HG02763 (cell line): ENCODE measurements around the gene CHST11.

ENCODE experiments used
- ATAC-seq: cut with Tn5 transposase; IDR thresholded peaks from one replicate; pipeline ENCODE4 v1.9.1; 2021; ENCODE audit warnings: mild to moderate bottlenecking, moderate library complexity; ENCODE audit not compliant: unreplicated experiment

The CHST11 gene

DNA sequence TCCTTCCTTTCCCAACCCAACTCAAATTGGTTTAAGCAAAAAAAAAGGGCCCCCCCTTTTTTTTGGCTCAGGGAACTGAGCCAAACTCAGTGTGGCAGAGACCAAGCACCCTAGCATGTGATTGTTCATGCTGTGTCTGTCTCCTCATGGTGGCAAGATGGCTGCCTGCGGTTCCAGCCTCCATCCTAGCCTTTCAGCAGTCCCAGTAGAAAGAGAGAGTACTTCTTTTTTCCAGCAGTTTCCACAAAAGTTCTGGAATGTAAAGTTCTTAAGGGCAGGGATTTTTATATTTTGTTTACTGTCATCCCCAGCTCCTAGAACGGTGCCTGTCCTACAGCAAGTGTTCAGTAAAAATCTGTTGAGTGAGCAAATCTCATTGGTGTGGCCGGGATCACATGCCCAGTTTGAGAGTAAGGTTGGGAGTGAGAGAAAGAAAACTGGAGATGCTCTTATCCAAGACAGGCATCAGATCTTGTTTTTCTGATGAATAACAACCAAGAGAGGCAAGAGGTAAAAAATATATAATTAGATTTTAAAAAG lies 22.4 kb downstream of the CHST11 start:
- ATAC-seq = no peak

DNA sequence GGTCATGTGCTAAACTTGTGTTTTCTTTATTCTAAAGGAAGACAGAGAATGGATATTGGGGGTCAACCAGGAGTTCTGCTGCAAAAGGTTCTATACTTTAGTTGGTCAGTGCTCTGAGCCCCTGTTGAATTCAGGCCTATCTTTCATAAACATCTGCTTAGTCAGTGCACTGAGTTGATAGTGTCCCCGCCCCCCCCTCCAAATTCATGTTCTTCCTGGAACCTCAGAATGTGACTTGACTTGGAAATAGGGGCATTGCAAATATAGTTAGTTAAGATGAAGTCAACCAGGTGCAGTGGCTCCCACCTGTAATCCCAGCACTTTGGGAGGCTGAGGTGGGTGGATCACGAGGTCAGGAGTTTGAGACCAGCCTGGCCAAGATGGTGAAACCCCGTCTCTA lies 23.3 kb downstream of the CHST11 start:
- no peak for ATAC-seq

DNA sequence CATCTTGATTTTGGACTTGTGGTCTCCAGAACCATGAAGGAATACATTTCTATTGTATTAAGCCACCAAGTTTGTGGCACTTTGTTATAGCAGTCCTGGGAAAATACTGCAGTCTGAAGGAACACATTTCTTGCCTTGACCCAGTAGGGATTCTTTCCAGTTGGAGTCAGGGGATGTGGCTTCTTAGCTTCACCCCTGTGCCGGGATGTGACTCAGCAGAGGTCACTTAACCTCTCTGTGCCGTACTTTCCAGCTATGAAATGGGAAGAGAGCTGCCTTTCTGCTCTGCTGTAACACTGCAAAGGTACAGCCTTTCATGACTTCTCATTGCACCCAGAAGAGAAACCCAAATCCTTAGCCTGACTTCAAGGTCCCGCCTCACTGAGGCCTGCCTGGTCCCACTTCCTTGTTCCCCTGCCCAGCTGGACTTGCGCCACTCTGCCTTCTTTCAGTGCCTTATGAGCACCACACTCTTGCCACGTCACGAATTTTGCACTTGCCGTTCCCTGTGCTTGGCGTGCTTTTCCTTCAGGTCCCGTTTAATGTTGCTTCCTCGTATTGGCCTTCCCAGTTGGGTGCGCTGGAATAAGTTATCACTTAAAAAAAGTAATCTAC lies 24.2 kb downstream of the CHST11 start:
- ATAC-seq = no peak

DNA sequence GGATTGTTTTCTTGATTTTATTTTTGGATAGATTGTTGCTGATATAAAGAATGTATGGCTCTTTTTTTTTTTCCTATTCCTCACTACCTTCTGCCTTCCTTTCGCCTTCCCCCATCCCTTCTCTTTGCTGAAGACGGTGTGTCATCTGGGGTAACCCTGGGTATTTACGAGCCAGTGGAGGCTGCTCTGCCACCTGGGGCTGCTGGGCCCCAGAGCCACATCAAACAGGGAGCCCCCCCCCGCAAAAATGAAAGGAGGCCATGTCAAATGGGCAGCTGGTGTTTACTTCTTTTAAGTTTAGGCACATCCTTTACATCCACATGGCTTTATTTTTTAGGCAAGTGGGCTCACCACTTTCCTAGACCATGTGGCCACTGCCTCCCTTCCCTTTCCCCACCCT lies 25.4 kb downstream of the CHST11 start:
- no peak for ATAC-seq

DNA sequence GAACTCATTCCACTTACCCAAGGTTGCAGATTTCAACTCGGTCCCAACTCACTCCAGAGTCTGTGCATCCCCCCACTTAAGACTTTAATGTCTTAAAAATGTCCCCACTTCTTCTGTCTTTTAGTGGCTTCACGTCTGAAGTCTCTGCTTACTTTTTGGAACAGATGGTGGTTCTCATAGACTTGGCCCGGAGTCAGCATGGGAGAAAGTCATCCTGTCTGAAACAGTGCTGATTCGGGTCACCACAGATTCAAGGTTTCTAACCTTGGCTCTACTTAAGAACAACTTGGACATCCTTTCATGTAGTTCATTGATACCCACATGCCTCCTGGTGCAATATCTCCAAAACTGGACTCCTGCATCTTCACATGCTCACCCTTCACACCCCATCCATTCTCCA lies 26.0 kb downstream of the CHST11 start:
- ATAC-seq = no peak

DNA sequence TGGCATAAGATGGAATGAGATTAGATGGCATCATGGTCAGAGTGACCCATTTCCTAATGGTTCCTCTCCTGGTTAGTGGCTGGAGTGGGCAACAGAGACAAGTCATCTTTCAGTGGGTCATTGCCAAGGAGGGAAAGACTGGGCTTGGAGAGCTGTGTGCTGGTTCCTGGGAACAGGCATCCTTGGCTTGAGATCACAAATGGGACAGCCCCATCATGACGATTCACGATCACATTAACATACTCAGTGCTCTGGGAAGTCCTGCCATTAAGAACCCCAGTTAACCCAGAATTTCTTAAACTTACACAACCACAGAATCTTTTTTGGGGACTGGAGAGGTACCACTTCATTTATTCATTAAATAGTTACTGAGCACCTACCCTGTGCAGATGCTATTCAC lies 27.3 kb downstream of the CHST11 start:
- ATAC-seq = no peak

DNA sequence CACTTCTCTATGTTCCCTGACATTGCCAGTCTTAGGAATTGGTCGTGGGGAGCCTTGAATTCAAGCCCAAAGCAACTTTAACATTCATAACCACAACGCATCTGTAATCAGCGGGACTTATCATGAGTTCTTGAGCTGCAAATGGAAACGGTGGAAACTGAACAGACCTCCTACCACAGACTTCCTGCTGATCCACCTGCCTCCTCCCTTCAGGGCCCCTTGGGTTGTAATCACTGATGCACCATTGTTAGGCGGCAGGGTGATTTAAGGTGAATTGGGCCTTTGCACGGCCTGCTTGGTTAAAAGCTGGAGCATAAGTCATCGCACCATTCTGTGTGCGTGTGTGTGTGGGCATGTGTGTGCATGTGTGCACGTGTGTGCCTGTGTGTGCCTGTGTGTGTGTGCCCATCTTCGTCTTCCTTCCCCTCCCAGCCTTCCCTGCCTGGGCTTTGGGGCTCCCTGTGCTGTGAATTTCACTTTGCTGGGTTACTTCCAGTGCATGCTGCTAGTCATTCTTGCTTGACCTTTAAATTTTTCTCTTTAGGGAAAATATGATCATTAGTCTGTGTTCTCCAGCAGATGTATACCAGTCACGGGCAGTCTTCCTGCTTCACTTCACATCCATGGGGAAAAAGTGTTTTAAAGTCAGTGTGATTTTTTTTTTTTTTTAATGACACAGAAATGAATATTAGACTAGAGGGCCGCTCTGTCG lies 29.1 kb downstream of the CHST11 start:
- ATAC-seq = no peak

DNA sequence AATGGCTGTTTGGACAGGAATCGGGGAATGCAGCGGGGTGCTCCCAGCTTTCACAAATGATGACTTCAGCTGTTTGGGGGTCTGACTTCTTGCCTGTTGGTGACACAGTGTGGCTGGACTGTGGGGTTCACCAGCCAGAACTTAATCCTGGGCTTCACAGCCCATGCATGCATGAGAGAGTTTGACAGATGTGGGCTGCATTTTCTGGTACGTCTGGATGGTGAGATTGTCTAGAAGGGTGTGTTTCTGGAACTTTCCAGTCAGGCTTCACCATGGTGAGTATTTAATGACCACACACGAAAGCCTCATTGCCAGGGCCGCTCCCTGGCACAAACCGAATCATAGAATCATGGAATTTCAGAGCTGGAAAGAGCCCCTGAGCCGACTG lies 29.6 kb downstream of the CHST11 start:
- no peak for ATAC-seq

DNA sequence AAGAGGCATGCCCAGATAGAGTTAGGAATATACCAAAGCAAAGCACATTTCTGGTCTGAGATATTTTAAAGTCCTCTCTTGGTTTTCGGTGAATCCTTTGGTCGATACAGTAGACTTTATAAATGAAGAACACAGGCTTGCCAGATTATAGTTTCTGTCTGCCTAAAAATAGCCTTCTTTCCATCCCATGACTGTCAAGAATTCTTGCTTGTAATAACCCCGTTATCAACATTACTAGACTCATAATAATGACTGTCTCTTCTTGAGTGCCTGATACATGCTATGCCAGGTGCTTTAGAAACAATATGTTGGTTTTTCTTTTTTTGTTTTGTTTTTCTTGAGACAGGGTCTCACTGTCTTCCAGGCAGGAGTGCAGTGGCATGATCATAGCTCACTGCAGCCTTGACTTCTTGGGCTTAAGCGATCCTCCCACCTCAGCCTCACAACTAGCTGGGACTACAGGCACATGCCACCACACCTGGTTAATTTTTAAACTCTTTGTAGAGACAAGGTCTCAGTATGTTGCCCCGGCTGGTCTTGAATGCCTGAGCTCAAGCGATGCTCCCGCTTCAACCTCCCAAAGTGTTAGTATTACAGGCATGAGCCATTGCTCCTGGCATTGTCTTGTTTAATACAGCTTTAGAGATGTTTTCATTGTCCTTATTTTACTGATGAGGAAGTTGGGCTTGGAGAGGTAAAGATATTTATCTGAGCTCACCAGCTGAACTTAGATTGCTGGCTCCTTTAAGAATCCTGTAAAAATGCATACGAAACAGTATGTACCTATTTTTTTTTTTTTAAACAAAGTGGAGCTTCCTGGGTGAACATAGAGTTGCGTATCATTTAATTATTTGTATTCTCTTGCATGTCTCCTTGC lies 30.4 kb downstream of the CHST11 start:
- no peak for ATAC-seq

DNA sequence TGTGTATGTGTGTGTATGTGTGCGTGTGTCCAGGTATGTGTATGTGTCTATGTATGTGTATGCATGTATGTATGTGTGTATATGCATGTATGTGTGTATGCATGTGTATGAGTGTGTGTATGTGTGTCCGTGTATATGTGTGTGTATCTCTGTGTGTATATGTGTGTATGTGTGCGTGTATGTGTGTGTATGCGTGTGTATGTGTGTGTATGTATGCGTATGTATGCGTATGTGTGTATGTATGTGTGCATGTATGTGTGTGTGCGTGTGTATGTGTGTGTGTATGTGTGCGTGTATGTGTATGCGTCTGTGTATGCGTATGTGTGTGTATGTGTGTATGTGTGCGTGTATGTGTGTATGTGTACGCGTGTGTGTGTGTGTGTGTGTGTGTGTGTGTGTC lies 31.6 kb downstream of the CHST11 start:
- no peak for ATAC-seq

DNA sequence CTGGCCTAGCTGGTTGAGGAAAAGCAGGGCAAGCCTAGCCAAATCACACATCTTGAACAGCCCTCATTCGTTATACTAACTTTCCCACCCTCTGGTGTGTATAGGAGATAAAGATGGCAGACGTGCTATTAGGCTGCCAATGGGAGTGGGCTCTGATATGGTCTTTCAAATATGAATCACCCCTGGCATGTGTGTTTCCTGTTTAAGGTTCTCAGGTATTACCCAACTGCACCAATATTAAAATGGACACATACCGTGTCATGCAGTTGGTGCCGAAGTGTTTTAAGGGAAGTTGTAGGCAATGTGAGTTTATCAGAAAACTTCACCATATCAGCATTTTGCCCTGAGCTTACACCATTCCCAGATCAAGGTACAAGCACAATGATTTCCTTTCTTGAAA lies 33.4 kb downstream of the CHST11 start:
- ATAC-seq = no peak

DNA sequence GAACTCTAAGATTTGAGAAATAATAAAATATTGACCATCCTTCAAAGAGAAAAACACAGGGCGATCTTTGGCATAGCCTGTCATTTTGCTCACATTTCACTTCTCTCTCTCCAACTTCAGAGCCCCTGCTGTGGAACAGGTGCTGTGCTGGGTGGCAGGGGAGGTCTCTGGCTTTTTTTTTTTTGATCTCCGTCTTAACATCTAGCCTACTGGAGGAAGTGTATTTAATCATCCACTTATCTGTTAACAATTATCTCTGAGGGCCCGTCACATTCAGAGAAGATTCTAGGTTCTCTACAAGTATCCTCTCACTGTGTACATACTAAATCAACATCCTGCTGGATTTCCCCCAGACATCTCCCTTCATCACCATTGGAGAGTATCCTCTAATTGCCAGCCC lies 34.1 kb downstream of the CHST11 start:
- ATAC-seq = no peak

DNA sequence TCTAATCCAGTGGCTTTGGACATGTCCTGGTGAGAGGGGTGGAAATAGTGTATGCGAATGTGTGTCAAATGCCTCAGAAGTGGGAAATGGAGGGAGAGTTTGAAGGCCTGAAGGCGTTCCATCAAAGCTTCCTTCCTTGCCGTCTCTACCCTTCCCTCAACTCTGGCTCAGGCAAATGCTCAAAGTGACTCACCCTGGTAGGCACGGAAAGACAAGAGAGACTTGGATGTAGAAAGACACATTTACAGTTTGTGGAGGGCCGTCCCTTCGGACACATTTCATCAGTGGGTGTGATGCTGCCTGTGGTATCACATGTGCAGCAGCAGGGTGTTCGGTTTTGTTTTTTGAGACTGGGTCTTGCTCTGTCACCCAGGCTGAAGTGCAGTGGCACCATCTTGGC lies 36.7 kb downstream of the CHST11 start:
- ATAC-seq = no peak

DNA sequence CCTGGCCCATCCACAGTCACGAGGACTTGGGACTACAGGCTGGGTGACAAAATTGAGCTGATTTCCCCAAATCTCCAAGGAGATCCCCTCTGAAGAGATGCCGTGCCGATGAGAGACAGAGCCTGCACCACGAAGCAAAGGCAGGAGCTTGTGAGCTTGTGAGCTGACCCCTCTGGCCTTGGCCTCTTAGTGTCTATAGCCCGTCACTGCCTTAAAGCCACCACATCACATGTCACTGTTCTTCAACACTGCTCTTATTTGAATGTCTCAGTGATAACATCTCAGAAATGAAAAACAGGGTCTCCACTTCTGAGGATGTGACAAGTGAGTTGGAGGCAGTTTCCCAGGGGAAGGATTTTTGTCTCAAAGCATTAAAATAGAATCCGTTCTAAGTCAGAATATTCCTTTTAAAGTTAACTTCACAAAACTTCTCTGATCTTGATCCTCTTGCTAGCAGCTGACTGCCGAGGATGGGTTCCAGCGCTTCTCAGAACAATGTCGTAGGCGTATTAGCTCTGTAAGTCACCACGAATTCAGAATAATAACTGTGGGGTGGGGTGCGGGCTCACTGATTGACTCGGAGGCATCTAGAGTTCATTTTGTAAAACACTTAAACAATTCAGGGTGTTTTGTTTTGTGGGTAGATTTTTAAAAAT lies 37.5 kb downstream of the CHST11 start:
- peak; percentile 43 for ATAC-seq

DNA sequence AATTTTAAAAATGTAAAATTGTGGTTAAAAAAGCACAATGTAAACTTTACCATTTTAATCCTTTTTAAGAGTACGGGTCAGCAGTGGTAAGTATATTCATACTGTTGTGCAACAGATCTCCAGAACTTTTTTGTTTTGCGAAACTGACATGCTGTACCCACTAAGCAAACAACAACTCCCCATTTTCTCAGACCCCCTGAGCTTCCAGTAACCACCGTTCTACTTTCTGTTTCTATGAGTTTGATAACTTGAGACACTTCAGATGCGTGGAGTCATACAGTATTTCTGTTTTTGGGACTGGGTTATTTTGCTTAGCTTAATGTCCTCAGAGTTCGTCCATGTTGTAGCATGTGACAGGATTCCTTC lies 38.0 kb downstream of the CHST11 start:
- ATAC-seq = peak; percentile 29

DNA sequence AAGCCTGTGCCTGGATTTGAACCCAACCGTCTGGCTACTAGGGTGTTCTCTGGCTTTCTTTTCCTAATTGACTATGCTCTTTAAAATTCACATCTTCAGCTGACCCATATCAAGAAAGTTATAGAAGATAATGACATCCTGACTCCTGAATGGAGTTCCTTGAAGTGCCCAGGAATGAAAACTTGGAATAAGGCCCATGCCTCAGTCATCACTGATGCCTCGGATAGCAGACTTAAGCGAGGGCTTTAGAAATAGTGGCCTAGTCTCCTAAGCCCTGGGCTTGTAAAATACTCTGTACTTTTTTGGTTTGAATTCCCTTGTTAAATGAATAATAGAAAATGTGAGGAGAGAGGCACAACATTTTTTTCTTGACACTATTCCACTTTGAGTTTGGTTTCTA lies 39.0 kb downstream of the CHST11 start:
- ATAC-seq = no peak

DNA sequence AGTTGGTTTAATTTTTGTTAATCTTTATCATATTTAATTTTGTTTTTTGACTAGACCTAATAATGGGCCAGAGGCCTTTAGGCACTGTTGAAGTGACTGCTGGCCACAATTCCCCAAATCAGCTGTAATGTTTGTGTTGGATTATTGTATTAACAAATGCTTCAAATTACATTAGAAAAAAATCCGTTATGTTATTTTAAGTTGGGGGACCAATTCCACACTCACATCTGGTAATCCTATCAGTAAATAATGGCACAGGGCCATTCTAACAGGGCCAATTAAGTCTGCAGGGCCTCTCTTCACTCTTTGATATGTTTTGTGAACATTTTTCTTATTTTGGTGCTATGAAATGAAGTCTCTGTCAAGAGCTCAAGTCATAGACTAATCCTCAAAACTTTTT lies 39.6 kb downstream of the CHST11 start:
- no peak for ATAC-seq

DNA sequence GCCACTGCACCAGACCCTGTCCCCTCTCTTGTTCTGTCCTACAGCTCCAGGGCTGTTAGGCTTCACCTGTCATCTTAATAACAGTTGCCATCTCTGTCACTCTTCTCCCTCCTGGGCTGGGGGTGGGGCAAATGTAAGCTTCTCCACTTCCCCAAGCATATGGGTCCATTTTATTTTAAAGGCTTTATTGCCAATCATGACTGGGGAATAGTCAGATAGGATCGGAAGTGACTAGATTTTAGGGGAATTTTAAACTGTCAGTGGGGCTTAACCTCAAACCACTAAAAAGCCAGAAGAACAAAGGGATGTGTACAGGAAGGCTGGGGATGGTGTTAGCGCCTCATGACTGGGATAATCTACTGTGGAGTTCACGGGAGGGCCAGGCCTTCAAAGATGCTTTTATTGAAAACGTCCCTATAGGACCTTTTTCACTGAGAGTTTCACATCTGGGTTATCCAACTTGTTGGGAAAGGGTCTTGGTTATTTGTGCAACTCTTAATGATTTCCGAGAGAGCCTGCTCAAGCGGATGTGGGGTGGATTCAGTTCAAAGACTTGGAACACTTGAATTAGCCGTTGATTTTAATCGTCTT lies 41.6 kb downstream of the CHST11 start:
- no peak for ATAC-seq

DNA sequence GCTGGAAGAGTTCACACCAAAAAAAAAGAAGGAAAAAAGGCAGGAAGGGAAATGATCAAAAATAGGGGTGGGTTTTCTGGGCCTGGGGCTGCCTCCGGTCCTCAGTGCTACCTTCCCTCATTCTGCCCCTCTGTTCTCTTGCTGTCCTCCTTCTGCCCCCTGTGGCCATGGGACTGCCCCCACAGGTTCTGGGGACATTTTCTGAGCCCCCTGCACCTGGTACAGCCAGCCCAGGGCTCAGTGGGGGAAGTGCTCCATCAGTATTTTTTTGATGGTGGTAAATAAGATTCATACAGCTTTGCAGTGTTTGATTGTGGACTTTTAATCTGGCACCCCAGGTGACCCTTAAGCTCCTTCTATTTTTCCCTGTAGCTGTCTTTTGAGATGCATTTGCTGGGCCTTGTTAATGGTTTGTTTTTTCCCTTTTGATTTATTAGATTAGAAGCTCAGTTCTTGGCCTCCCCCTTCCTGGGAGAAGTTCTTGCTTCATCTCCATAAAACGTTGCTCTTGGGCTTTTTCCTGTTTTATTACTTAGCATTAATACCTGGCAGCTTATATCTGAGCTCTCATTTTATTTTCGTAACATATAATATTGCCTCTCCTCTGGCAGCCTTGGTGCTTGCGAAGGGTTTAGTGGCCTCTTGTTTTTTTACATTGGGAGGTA lies 43.1 kb downstream of the CHST11 start:
- ATAC-seq = no peak

DNA sequence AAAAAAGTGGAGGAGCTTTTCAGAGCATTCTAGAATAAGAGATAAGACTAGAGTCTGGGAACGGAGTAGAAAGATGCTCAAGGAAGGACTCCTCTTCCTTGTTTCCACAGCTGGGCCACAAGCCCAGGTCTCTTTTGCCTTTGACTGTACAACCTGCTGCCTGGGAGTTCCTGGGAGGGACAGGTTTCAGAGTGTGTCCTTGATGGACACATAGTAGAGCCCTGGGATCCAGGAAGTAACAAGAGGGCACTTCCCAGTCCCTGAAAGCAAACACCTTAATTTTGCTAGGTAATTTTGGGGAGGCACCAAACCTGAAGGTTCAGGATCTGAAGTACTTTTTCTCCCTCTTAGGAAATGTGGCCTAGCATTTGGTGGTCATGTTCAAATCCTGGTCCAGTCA lies 44.4 kb downstream of the CHST11 start:
- ATAC-seq = no peak
